SU-DHL-6 (cell line): ENCODE measurements around the gene TESPA1.

Experiments
- H2AFZ ChIP-seq: fragments of 200-600 bp; sonication (generic); 2 replicates; pipeline ENCODE4 v1.6.1; 2014; ENCODE audit warnings: low read depth, mild to moderate bottlenecking, moderate library complexity, mixed read lengths, antibody characterized with exemption, low read length; ENCODE audit not compliant: severe bottlenecking
- H3F3A ChIP-seq: fragments of 200-600 bp; shearing (Covaris generic); 2 replicates; pipeline ENCODE4 v1.6.0; 2016; ENCODE audit warnings: antibody characterized with exemption, mild to moderate bottlenecking; ENCODE audit not compliant: insufficient read depth
- H3K27ac ChIP-seq: fragments of 200-600 bp; sonication (generic); 2 replicates; pipeline ENCODE4 v1.5.1; 2016; ENCODE audit warnings: low read depth, mild to moderate bottlenecking, low read length, moderate library complexity, mixed read lengths
- H3K27me3 ChIP-seq: fragments of 200-600 bp; sonication (generic), shearing (Covaris generic); 2 replicates; pipeline ENCODE4 v1.6.0; 2014; ENCODE audit warnings: mild to moderate bottlenecking, low read length
- H3K36me3 ChIP-seq: fragments of 200-600 bp; sonication (generic); 2 replicates; pipeline ENCODE4 v1.6.1; 2014; ENCODE audit warnings: mild to moderate bottlenecking, low read length, mixed read lengths
- H3K4me2 ChIP-seq: fragments of 300-600, 200-600 bp; shearing (Covaris generic), sonication (generic); 2 replicates; pipeline ENCODE4 v1.6.0; 2014; ENCODE audit warnings: low read length, low read depth, mild to moderate bottlenecking; ENCODE audit not compliant: poor library complexity, severe bottlenecking
- H3K4me3 ChIP-seq: fragments of 200-600 bp; sonication (generic); 2 replicates; pipeline ENCODE4 v1.5.1; 2014; ENCODE audit warnings: antibody characterized with exemption, low read length, mild to moderate bottlenecking, mixed read lengths; ENCODE audit not compliant: insufficient read depth, poor library complexity, severe bottlenecking
- H3K79me2 ChIP-seq: fragments of 200-600 bp; sonication (generic); 2 replicates; pipeline ENCODE4 v1.6.1; 2014; ENCODE audit warnings: mild to moderate bottlenecking, low read length, moderate library complexity; ENCODE audit not compliant: insufficient read depth
- H3K9ac ChIP-seq: fragments of 200-600 bp; sonication (generic); 2 replicates; pipeline ENCODE4 v1.7.0; 2014; ENCODE audit warnings: mild to moderate bottlenecking, low read length
- H3K9me2 ChIP-seq: fragments of 200-600 bp; sonication (generic); replicated peaks from 2 replicates; pipeline ENCODE4 v1.6.1; 2014; ENCODE audit warnings: low read length; ENCODE audit not compliant: insufficient read depth
- H3K9me3 ChIP-seq: fragments of 200-600 bp; sonication (generic); 2 replicates; pipeline ENCODE4 v1.6.1; 2014; ENCODE audit warnings: low read length, mixed read lengths; ENCODE audit not compliant: insufficient read depth
- H4K20me1 ChIP-seq: fragments of 200-600 bp; sonication (generic); 2 replicates; pipeline ENCODE4 v1.6.1; 2014; ENCODE audit warnings: low read depth, mild to moderate bottlenecking, antibody characterized with exemption, low read length, moderate library complexity, mixed read lengths
- CTCF ChIP-seq: fragments of 200-600 bp; sonication (generic); IDR thresholded peaks from one replicate; pipeline ENCODE4 v1.5.1; 2017; ENCODE audit warnings: antibody characterized with exemption, mild to moderate bottlenecking, low read length, moderate library complexity; ENCODE audit not compliant: insufficient read depth, poor library complexity, severe bottlenecking
- EZH2phosphoT487 ChIP-seq: fragments of 200-600 bp; sonication (generic), shearing (Covaris generic); conservative IDR thresholded peaks from 2 replicates; pipeline ENCODE4 v1.6.1; 2018; ENCODE audit warnings: mild to moderate bottlenecking, antibody characterized with exemption, low read length, moderate library complexity, mixed read lengths

TESPA1 gene

DNA sequence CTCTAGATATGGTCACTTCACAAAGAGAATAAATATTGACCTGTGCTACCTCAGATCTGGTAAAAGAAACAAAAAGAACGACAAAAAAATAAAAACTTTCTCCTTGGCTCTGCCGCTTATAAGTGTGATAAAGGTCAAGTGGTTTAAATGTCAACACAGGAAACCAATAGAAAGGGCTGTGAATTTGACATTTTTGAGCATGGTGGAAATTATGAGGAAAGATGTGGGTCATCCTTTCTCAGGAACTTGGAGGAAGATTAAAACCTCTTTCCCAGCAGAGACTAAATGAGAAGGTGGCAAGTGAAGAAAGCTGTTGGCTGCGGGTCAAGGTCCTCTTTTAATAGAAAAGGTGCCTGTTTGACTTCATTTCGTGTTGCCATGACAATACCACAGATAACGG is 28.2 kb downstream of the TESPA1 start:
- TF ChIP-seq EZH2phosphoT487: no peak
- TF ChIP-seq CTCF: no peak
- H3K4me2 ChIP-seq: no peak overlapping the region
- no peaks in the 10 kb centered on the region for H3F3A ChIP-seq
- H3K27me3 ChIP-seq: no peaks in the 10 kb centered on the region
- H2AFZ ChIP-seq: no peak overlapping the region
- no peaks in the 10 kb centered on the region for H3K36me3 ChIP-seq
- no peaks in the 10 kb centered on the region for H3K9me3 ChIP-seq
- H3K4me3 ChIP-seq: no peak overlapping the region
- no peak overlapping the region for H3K27ac ChIP-seq
- H3K79me2 ChIP-seq: no peaks in the 10 kb centered on the region
- no peaks in the 10 kb centered on the region for H3K9me2 ChIP-seq
- H4K20me1 ChIP-seq: no peaks in the 10 kb centered on the region
- H3K9ac ChIP-seq: no peak overlapping the region

- no peak overlapping the region for H3K9ac ChIP-seq
- H3K27me3 ChIP-seq: no peaks in the 10 kb centered on the region
- H3K4me2 ChIP-seq: no peak overlapping the region
- H3K36me3 ChIP-seq: no peaks in the 10 kb centered on the region
- H3K9me2 ChIP-seq: no peaks in the 10 kb centered on the region
- H3K4me3 ChIP-seq: no peak overlapping the region
- no peaks in the 10 kb centered on the region for H3F3A ChIP-seq
- no peaks in the 10 kb centered on the region for H4K20me1 ChIP-seq
- TF ChIP-seq EZH2phosphoT487: no peak
- no peaks in the 10 kb centered on the region for H3K9me3 ChIP-seq
- H3K27ac ChIP-seq: no peak overlapping the region
- no peaks in the 10 kb centered on the region for H3K79me2 ChIP-seq
- no peak overlapping the region for H2AFZ ChIP-seq
Observed at GRCh38 chr12:54954801-54955200, 29.8 kb downstream of the TESPA1 start.

- H3K9me2 ChIP-seq: no peaks in the 10 kb centered on the region
- H4K20me1 ChIP-seq: no peaks in the 10 kb centered on the region
- no peak overlapping the region for H2AFZ ChIP-seq
- no peaks in the 10 kb centered on the region for H3K9me3 ChIP-seq
- no peak overlapping the region for H3K9ac ChIP-seq
- no peaks in the 10 kb centered on the region for H3K79me2 ChIP-seq
- H3K4me2 ChIP-seq: no peak overlapping the region
- H3K4me3 ChIP-seq: no peak overlapping the region
- H3F3A ChIP-seq: no peaks in the 10 kb centered on the region
- no peak for TF ChIP-seq CTCF
- no peak for TF ChIP-seq EZH2phosphoT487
- H3K27me3 ChIP-seq: no peaks in the 10 kb centered on the region
- H3K27ac ChIP-seq: no peak overlapping the region
- no peaks in the 10 kb centered on the region for H3K36me3 ChIP-seq
Observed at GRCh38 chr12:54954228-54954627, 30.3 kb downstream of the TESPA1 start.

- Histone ChIP-seq H3K9me3 (no peaks in the 10 kb centered on the region), H3K27ac (no peak overlapping the region), H3K79me2 (no peaks in the 10 kb centered on the region), H3K27me3 (no peaks in the 10 kb centered on the region), H4K20me1 (no peaks in the 10 kb centered on the region), H3K4me3 (no peak overlapping the region), H3K9ac (no peak overlapping the region), H3K9me2 (no peaks in the 10 kb centered on the region), H3K4me2 (no peak overlapping the region), H2AFZ (no peak overlapping the region), H3F3A (no peaks in the 10 kb centered on the region), H3K36me3 (no peaks in the 10 kb centered on the region)
- TF ChIP-seq CTCF (no peak), EZH2phosphoT487 (no peak)
Observed at GRCh38 chr12:54950071-54950727, 34.4 kb downstream of the TESPA1 start.
